ENCODE measurements around the gene CFC1.
"Not testable (repeated sequence)": the region's sequence is repeated elsewhere in the genome, so short reads cannot be mapped to it uniquely, and the experiment has no call there.

The CFC1 gene

DNA sequence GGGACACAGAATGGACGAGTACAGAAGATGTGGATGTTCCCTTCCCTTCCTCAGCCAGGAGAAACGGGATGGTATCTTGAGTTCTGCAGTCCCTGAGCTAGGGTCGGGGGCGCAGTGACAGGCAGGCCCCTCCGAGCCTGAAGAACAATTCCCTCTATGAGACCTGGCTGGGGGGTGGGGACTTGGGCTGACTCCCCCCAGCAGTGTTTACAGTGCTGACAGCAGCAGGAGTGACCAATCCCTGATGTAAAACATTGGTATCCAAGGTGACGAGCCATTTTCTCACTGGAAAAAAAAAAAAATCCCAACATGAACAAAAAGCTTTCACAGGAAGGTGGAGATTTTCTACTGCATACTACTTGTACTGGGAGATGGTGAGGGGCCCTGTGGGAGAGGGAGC is at the start of gene CFC1:
CFC1 (minus strand) TSS at position 183 of the 400 bp plus-strand sequence. CDS start 288 bp downstream, outside the sequence.
- H3K4me3 ChIP-seq (ENCODE audit: low read length); DNase-seq (ENCODE audit: low read depth): not testable (repeated sequence)

DNA sequence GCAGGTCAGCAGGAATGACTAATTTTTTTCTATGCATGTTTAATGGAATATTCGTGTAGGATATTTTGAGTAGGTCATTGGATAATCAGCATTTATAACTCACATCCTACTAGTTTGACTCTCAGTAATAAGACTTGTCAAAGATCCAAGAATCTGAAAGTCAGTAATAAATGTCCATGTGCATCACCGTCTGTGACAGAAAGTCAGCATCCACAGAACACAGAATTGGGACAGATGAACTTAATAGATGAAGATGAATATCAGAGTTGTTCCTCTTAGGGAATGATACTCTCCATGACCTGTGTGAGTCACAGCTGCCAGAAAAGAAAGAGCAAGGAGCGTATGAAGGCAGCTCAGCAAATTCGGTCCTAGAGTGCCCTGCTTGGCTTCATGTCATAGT is 42.3 kb upstream of the CFC1 start:
- not testable (repeated sequence) for DNase-seq (ENCODE audit: low read depth); H3K4me3 ChIP-seq (ENCODE audit: low read length)

DNA sequence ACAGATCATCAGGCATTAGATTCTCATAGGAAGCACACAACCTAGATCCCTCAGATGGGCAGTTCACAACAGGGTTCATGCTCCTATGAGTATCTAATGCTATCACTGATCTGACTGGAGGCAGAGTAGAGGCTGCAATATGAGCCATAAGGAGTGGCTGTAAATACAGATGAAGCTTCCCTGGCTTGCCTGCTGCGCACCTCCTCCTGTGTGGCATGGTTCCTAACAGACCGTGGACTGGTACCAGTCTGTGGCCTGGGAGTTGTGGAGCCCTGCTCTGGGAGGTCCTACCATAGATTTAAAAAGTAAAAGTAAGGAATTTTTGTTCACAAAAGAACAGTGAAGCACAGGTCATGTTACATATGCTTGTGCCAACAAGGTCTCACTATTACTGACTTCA is 39.6 kb upstream of the CFC1 start:
- DNase-seq (ENCODE audit: low read depth); H3K4me3 ChIP-seq (ENCODE audit: low read length): not testable (repeated sequence)

DNA sequence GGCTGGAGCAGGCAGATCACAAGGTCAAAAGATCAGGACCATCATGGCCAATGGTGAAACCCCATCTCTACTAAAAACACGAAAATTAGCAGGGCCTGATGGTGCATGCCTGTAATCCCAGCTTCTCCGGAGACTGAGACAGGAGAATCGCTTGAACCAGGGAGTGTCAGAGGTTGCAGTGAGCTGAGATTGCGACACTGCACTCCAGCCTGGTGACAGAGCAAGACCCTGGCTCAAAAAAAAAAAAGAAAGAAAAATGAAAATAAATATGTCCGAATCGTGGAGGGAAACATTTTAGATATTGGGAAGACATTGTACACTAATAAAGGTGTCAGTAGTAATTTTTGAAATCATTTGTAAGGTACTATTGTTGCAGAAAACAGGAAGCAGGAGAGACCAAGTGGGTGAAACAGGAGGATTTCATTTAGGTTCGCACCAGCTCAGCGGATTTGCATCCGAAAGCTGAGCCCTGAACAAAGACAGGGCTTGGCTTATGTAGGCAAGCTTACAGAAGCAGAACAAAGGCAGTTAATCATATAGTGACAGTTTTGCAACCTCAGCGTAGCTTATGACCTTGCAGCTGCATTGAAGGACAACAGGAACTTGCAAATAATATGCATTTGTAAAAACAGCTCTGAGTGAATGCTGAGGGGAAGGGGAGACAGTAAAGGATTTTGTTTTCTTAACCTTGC is 29.6 kb upstream of the CFC1 start:
- not testable (repeated sequence) for DNase-seq (ENCODE audit: low read depth); H3K4me3 ChIP-seq (ENCODE audit: low read length)

DNA sequence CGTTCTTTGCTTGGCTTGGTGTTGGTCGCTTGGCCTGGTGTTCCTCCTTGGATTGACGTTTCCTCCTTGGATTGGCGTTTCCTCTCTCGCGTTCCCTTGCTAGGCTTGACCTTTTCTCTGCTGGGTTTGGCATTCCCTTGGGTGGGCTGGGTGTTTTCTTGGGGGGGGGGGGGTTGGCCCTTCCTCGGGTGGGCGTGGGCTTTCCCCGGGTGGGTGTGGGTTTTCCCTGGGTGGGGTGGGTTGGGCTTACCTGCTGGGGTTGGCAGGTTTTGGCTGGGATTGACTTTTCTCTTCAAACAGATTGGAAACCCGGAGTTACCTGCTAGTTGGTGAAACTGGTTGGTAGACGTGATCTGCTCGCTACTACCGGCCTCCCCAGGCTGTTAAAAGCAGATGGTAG is 11.8 kb upstream of the CFC1 start, which contains the start of gene POTEJ:
POTEJ (plus strand) TSS at position 301 of the 400 bp plus-strand sequence; CDS start at position 394, 93 bp downstream.
- not testable (repeated sequence) for H3K4me3 ChIP-seq (ENCODE audit: low read length); DNase-seq (ENCODE audit: low read depth)

DNA sequence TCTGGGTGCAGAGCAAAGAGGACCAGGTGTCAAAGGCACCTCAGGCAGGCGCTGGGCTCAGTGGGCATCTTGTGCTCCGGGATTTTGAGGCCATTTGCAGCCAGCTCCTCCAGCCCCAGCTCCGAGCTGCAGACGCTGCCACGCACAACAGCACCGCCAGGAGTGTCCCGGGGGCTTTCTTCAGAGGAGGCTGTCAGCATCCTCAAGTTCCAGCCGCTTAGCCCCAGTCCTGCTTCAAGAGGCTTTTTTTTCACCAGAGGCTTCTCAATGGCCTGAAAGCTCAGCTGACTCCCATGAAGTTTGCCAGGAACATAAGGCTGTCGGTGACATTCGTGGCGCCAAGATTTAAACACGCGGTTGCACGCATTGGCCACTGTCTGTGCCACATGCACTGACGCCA is 11.1 kb upstream of the CFC1 start:
- H3K4me3 ChIP-seq (ENCODE audit: low read length), result not testable (repeated sequence)

DNA sequence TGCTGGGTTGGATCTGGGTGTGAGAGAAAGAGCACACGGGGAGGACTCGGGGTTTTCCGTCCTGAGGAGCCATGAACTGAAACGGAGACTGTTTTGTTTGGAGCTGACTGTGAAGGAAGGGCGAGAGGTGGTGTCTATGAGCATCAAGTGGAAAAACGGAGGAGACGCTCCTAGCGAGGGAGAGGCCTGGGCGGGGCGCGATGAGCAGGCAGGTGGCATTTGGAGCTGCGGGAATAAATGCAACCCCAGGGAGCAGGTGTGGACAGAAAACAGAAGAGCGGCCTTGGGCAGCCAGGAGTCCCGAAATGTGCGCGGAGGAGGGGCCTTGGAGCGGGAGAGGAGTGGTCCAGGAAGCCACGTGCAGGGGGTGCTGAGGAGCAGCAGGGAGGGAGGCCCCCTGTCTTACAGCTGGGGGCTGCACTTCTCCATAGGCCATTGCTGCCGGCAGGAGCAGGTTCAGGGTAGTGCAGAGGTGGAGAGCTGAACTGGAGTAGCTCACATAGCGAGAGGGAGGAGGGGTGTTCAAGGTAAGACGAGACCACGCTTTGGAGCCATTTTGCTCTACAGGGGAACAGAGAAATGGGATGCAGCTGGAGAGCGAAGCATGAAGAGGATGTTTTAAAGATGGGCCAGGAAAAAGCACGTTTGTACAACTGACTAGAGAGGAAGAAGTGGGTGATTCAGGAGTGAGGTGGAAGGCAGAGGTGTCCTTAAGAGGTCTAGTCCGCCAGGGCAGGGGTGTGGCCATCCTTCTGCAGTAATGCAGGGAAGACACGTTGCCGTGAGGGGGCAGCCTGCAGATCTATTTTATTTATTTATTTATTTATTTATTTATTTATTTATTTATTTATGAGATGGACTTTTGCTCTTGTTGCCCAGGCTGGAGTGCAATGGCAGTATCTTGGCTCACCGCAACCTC is 9.9 kb upstream of the CFC1 start:
- DNase-seq (ENCODE audit: low read depth), result not testable (repeated sequence)

More for the DNA sequence above, 11.1 kb upstream of the CFC1 start:
- DNase-seq (ENCODE audit: low read depth), result not testable (repeated sequence)

DNA sequence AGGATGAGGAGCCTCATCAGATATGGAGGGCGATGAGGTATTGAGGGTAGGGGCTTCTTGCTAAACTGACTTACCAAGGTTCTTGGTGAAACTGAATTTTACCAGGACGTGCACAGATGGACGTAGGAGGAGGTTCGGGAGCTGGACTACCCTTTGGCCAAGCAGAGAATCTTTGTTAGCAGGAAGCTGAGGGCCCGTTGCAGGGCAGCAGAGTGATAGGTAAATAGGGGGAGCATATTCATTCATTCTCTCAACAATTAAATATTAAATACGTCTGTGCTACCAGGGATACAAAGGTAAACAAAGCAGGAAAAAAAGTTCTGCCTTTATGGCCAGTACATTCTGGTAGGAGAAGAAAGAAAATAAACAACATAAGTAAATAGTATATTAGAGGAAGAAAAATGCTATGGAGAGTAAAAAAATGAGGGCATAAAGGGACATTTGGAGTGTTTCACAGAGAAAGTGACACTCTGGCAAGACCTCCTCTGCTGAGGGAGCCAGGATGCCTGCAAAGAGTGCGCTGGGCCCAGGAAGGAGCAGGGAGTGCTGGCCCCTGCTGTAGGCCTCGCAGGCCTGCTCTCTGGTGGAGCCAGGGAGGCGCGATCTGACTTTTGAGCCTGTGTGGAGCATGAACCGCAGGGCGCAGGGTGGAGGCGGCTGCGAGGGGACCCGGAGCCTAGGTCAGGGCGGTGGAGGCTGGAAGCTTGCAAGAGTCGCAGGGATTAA is 9.1 kb upstream of the CFC1 start:
- H3K4me3 ChIP-seq (ENCODE audit: low read length); DNase-seq (ENCODE audit: low read depth): not testable (repeated sequence)

More for the DNA sequence above, 9.9 kb upstream of the CFC1 start:
- not testable (repeated sequence) for H3K4me3 ChIP-seq (ENCODE audit: low read length)

DNA sequence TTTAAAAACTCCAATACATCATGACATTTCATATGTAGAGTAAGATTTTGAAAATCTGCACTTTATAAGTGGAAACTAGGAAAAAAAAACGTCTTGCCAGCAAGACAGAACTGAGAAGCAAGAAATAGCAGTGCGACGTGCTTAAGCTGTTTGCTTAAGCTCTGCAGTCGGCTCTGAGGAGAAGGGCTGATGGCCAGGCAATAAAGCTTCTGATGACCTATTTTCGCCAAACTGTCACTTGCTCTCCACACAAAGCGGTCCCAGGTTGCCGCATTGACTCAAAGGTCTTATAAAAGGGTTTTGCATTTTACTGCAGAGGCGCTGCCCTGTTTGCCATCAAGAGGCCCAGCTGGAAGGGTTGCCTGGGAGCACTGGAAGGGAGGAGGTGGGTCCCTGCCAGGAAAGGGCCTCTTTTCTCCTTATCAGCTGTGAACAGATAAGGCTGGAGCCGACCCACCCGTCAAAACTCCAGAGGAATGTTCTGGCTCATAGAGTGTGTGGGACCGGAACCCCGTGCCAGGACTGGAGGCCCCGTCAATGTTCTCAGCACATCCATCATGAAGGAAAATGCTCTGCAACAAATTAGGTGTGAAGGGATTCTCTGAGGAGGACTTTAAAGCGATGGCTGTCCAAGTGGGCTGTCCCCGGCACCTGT is 2.4 kb upstream of the CFC1 start:
- H3K4me3 ChIP-seq (ENCODE audit: low read length); DNase-seq (ENCODE audit: low read depth): not testable (repeated sequence)

DNA sequence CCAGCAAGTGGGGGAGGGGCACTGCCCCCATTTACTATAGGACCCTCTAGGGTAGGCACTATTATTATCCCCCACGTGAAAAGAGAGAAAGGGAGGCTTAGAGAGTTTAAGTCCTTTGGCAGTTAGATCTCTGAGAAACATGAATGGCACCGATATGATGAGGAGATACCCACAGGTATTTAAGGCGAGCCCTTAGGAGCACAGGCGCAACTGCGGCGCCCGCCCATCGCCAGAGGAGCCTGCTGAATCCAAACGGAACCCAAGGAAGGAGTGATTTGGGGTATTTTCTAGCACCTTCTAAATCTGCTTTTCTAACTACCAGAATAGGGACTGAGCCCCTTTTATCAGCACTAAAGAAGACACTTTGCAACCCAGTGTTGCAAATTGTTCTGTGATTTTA is 551 bp upstream of the CFC1 start:
- H3K4me3 ChIP-seq (ENCODE audit: low read length); DNase-seq (ENCODE audit: low read depth): not testable (repeated sequence)

DNA sequence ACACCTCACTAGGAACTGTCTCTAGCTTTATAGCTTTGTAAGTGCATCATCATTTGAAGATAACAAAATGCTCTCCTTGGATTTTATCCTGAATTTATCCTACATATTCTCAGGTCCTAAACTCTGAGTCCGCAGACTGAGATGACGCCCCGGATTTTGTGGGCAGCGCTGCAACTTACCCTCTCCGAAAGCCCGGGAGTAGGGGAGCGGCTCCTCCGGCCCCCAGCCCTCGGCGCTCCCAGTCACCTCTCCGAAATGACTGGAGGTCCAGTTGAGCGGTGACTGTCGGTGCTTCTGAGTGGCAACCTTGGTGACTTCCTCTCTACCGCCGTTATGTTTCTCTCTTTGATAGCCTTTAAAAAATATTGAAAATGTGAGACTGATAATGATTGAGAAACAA is 912 bp downstream of the CFC1 start:
- H3K4me3 ChIP-seq (ENCODE audit: low read length); DNase-seq (ENCODE audit: low read depth): not testable (repeated sequence)

DNA sequence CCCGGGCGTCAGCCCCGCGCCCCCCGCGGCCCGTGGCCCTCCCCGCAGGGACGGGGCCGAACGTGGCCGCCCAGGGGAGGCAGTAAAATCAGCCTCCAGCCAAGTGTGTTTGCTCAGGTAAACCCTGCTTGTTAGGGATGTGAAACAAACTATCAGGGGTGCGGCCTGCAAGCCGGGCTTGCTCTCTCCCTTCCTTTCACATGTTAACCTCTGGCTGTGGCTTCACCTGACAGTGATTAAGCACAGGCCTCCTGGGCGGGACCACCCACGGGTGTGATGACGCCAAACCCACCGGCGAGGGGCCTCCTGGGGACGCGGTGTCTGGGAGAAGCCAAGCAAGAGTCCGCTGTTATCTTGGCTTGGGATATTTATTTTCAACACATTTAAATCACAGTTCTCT is 1.4 kb downstream of the CFC1 start:
- not testable (repeated sequence) for H3K4me3 ChIP-seq (ENCODE audit: low read length); DNase-seq (ENCODE audit: low read depth)

DNA sequence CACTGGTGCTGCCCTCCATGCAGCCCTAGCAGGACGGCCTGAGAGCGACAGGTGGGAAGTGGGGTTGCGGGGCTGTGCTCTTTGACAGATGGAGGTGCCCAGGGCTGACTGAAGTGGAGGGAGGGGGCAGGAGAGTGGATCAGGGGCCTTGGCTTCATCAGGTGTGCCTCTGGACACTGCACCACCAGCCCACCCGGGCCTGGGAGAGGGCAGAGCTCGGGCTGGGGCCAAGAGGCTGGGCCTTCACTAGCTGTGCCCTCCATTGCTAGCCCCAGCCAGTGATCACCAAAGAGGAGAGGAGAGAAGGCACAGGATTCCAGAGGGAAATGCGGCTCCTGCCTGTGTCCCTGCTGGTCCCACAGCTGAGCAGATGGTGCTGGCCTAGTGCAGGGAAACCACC is 2.6 kb downstream of the CFC1 start:
- DNase-seq (ENCODE audit: low read depth), result not testable (repeated sequence)

DNA sequence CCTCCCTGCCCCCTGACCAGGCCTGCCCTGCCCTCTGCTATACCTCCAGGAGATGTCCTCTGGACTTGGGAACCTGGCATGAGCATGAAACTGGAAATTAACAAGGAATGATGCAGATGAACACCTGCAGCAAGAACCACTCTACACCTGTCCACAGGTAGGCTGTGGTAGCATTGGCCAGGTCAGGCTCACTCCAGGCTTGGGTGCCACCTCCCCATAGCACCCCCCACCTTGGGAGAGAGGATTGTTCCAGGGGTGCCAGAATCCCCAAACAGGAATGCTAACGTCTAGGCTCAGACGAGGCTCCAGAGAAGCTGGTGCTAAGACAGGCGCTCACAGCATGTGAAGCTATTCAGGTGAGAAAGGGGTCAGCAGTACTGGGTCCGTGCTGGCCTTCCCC is 5.4 kb downstream of the CFC1 start:
- not testable (repeated sequence) for H3K4me3 ChIP-seq (ENCODE audit: low read length); DNase-seq (ENCODE audit: low read depth)

More for the DNA sequence above, 2.6 kb downstream of the CFC1 start:
- H3K4me3 ChIP-seq (ENCODE audit: low read length), result not testable (repeated sequence)

DNA sequence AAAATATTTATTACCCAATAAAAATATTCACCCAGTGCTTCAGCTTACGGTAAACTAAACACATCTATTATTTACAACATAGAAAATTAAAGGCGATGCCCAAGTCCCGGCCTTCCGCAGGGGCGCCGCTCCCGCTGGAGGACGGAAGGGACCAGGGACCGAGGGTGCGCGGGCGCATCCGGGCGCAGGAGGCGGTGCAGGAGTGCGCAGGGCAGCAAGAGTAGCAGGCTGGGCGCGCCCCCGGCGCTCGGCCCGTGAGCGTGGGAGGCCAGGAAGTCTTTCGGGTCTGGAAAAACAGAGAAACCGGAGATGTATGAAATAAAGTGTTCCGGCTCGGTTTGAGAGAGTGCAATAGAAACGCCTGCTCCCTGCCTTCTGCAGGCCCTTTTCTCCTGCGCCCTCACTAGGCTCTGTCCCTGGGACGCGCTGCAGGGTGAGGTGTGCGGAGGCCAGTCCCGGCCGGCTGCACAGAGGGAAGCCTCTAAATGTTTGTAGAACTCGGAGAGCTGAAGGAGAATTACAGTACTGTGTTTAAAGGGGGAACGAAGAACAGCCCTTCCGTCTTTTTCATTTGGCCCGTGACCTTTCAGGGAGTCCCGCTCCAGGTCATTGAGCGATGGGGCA is 6.5 kb downstream of the CFC1 start:
- not testable (repeated sequence) for DNase-seq (ENCODE audit: low read depth); H3K4me3 ChIP-seq (ENCODE audit: low read length)

DNA sequence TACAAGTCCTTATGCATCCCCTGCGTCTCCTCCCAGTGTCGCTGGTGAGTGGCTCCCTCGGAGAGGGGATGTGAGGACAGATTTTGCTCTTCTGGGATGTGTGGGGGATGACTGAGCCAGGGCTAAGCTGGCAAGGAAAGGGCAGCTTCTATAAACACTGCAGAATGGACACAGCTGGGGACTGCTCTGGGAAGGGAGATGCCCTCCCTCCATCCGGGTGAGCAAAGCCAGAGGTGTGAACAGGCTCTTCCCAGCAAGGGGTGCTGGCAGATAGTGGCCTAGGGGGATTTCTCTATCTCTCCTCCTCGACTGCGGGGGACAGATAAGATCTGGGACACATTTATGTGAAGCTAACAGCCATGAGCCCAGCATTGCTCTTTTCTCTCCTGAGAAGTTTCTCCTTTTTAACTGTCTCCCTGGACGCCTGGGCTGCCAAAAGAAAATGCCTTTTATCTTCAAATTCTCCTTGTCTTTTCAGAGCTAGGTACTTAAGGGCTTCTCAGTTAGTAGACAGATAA is 8.5 kb downstream of the CFC1 start:
- DNase-seq (ENCODE audit: low read depth); H3K4me3 ChIP-seq (ENCODE audit: low read length): not testable (repeated sequence)

DNA sequence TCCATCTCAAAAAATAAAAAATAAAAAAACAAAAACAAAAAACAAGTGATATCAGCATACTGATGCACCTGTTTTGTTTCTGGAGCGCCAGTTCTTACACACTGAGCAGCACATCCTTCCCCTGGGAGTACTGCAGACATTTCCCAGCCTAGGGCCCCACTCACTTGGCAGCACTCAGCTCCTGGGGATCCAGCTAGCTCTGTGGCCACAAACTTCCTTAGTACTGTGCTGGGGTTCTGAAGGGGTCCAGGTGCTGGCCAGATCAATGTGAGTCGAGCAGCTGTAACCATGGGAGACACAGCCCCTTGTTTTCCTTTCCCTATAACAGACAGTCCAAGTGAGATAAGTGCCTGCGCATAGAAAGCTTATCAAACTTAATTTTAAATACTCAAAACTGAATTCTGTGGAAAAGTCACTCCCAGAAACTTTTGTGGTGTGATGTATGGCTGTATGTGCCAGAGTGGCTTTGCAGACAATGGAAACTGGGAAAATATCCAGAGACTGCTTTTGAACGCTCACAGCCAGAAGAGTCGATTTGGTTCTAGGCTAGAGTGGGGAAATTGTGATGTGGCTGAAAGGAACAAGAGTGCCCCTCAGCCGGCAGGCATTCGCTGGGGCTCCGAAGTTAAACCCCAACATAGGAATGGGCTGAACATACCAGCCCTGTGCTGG is 9.1 kb downstream of the CFC1 start:
- not testable (repeated sequence) for DNase-seq (ENCODE audit: low read depth); H3K4me3 ChIP-seq (ENCODE audit: low read length)

Measured in retinal pigment epithelial cell (primary cell).